ENCODE results near the gene MYO1D. TPM values are rescaled to one million over a fixed set of nuclear protein-coding genes. Genes with fewer than 3 reads are reported as not detected.

MYO1D gene
- total RNA-seq, 1 donor from 2014 or later, result 11.9 TPM

- peaks cover 2% of the 10 kb centered on the region for H3K9me3 Mint-ChIP-seq
- no peaks in the 10 kb centered on the region for H3K27me3 Mint-ChIP-seq (ENCODE audit: low read depth)
- DNase-seq (ENCODE audit: low read depth, low spot score), result no peak
- H3K36me3 Mint-ChIP-seq (ENCODE audit: low read depth), result no peaks in the 10 kb centered on the region
- H3K4me3 Mint-ChIP-seq, result no peak overlapping the region
- H3K4me1 Mint-ChIP-seq, result peaks cover 11% of the 10 kb centered on the region
- TF ChIP-seq CTCF (conservative IDR thresholded peaks at IDR 0.05), result no peak
- H3K27ac Mint-ChIP-seq (ENCODE audit: unreplicated experiment), result no peak overlapping the region
These were observed 124.0 kb downstream of the MYO1D start for GRCh38 chr17:32752934-32753333.

- Mint-ChIP-seq H3K4me1 (peaks cover 16% of the 10 kb centered on the region), H3K27ac (ENCODE audit: unreplicated experiment) (no peak overlapping the region), H3K9me3 (peaks cover 2% of the 10 kb centered on the region), H3K27me3 (ENCODE audit: low read depth) (no peaks in the 10 kb centered on the region), H3K4me3 (no peak overlapping the region), H3K36me3 (ENCODE audit: low read depth) (no peaks in the 10 kb centered on the region)
- no peak for TF ChIP-seq CTCF (conservative IDR thresholded peaks at IDR 0.05)
- no peak for DNase-seq (ENCODE audit: low read depth, low spot score)
These were observed 129.1 kb downstream of the MYO1D start for GRCh38 chr17:32747856-32748255.

GRCh38 chr17:32746698-32747097 is 130.2 kb downstream of the MYO1D start:
- H3K27ac Mint-ChIP-seq (ENCODE audit: unreplicated experiment), result no peak overlapping the region
- no peak for TF ChIP-seq CTCF (conservative IDR thresholded peaks at IDR 0.05)
- peaks cover 2% of the 10 kb centered on the region for H3K9me3 Mint-ChIP-seq
- H3K4me3 Mint-ChIP-seq, result no peak overlapping the region
- no peaks in the 10 kb centered on the region for H3K36me3 Mint-ChIP-seq (ENCODE audit: low read depth)
- no peaks in the 10 kb centered on the region for H3K27me3 Mint-ChIP-seq (ENCODE audit: low read depth)
- peaks cover 21% of the 10 kb centered on the region for H3K4me1 Mint-ChIP-seq
- no peak for DNase-seq (ENCODE audit: low read depth, low spot score)

GRCh38 chr17:32746280-32746679 is 130.6 kb downstream of the MYO1D start:
- H3K36me3 Mint-ChIP-seq (ENCODE audit: low read depth), result no peaks in the 10 kb centered on the region
- H3K4me1 Mint-ChIP-seq, result peaks cover 21% of the 10 kb centered on the region
- peaks cover 2% of the 10 kb centered on the region for H3K9me3 Mint-ChIP-seq
- H3K27me3 Mint-ChIP-seq (ENCODE audit: low read depth), result no peaks in the 10 kb centered on the region
- H3K27ac Mint-ChIP-seq (ENCODE audit: unreplicated experiment), result no peak overlapping the region
- no peak overlapping the region for H3K4me3 Mint-ChIP-seq
- no peak for TF ChIP-seq CTCF (conservative IDR thresholded peaks at IDR 0.05)
- DNase-seq (ENCODE audit: low read depth, low spot score), result no peak

- Mint-ChIP-seq H3K4me3 (no peak overlapping the region), H3K36me3 (ENCODE audit: low read depth) (no peaks in the 10 kb centered on the region), H3K27ac (ENCODE audit: unreplicated experiment) (peak overlapping the region; percentile 65), H3K9me3 (no peaks in the 10 kb centered on the region), H3K27me3 (ENCODE audit: low read depth) (no peaks in the 10 kb centered on the region), H3K4me1 (peaks cover 16% of the 10 kb centered on the region)
- no peak for TF ChIP-seq CTCF (conservative IDR thresholded peaks at IDR 0.05)
- DNase-seq (ENCODE audit: low read depth, low spot score), result no peak
These were observed 134.0 kb downstream of the MYO1D start for GRCh38 chr17:32742681-32743538.
